Stimulated activated CD4-positive, alpha-beta T cell treated with anti-CD3 and anti-CD28 coated beads, Interleukin-4, amount 100 ng/mL, for 48 hours (primary cell): ENCODE measurements around the gene NR2C1.
"Not testable (repeated sequence)": the region's sequence is repeated elsewhere in the genome, so short reads cannot be mapped to it uniquely, and the experiment has no call there.

ENCODE experiments used
- DNase-seq, 2 donors: peaks; one replicate each; pipeline ENCODE4 v3.0.0-alpha.2; 2020; ENCODE audit warnings: low read depth in 2 of 2

The NR2C1 gene

GRCh38 chr12:95072900-95073697 lies at the start of gene NR2C1:
Gene NR2C1 (minus strand): TSS chr12:95073618. CDS start chr12:95067384, 6,234 bp downstream.
- peak; percentile 24 to 89 for DNase-seq

GRCh38 chr12:95118788-95119179 lies 45.4 kb upstream of the NR2C1 start:
- DNase-seq, result no peak

- no peak for DNase-seq
Measured at GRCh38 chr12:95118138-95118787, 44.8 kb upstream of the NR2C1 start.

DNA sequence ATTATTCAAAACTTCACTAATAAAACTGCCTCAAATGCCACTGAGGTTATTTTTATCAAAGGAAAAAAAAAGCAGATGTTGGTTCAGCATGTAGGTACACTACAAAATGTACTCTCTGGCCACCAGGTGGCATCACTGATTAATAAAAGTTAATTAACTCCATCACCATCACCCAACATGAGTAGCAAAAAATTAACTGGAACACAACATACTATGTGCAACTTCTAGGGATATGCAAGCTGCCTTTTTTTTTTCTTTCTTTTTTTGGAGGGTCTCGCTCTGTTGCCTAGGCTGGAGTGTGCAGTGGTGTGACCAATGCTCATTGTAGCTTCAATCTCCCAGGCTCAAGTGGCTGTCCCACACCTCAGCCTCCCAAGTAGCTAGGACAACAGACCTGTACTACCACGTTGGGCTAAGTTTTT lies 43.8 kb upstream of the NR2C1 start:
- peak; percentile 29 to 44 for DNase-seq

DNA sequence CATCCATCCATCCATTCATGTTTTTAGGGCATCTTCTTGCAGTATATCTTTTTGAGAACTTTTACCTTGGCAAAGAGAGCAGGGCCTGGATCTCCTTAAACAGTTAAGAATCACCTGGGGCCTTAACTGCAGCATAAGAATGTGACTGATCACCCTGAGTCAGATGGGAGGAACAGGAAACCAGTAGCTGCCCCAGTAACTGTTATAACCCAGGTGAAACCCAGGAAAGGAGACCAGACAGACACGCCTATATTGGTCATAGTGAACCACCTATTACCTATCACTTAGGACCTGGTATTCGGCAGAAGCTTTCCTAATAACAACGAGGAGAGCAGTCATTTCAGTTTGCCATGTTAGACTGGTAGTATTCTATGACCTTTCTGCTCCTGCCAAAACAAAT lies 43.4 kb upstream of the NR2C1 start:
- no peak for DNase-seq

GRCh38 chr12:95116341-95116740 lies 42.9 kb upstream of the NR2C1 start:
- DNase-seq, result no peak

GRCh38 chr12:95115641-95116040 lies 42.2 kb upstream of the NR2C1 start:
- no peak for DNase-seq

DNA sequence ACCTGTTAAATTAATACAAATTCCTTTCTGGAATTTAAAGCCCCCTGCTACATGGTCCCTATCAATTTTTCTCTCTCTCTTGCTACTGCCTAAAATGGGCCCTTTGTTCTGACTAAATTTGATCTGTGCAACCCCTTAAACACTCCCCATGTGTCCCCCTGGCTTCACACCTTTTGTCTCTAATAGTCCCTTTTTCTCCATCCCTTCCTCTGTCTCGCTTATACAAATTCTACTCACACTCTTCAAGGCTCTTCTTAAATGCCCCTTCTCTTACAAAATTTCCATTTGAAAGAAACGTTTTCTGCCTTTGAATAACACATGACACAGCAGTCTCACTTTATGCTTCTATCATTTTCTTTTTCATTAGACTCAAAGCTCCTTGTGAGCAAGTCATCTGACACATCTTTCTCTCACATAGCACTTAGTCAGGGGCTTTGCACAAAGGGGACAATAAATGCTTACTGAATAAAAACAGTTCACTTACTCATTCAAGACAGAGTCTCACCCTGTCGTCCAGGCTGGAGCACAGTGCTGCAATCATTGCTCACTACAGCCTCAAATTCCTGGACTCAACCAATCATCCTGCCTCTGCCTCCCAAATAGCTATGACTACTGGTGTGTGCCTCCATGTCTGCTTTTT lies 41.5 kb upstream of the NR2C1 start:
- DNase-seq, result no peak

DNA sequence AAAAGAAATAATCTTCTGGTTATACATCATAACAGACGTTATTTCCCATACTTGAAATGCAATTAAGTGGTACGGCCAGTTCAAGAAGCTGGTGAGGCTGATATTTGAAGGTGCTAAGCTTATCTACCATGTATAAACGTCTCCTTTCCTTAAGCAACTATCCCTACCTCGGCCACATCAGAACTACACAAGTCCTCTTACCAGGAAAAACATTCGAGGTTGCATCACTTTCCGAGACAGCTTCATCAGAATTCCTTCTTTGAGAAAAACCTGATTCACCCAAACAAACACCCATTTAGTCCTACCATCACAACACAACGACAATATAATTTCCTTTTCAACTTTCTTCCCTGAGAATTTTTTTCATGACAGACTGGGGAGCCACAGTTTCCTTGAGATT lies 33.9 kb upstream of the NR2C1 start:
- DNase-seq, result no peak

- no peak for DNase-seq
Measured at GRCh38 chr12:95105540-95105939, 32.1 kb upstream of the NR2C1 start.

DNA sequence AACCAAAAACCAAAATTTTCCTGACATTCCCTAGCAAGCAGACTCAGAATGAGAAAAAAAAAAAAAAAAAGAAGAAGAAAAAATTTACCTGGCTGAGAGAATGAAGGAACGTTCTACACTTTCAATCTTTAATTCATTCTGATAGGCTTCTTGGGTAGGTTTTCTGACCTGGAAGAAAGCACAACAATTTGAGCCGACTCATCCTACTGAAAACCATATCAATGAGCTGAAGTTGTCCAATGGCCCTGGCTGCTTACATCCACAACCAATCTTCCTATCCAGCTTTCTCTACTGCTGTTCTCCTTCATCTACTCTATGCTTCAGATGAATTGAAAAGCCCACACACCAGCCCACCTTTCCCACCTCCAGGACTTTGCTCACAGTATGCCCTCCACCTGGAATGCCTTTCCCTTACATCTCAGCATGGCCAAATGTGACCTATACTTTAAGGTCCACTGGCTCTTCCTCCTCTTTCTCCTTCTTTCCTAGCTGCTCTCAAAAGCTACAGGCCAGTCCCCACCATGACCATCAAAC lies 31.6 kb upstream of the NR2C1 start:
- no peak for DNase-seq

- peak in 1 of 2 donors; percentile 44 for DNase-seq
Measured at GRCh38 chr12:95102916-95103671, 29.7 kb upstream of the NR2C1 start.

- not testable (repeated sequence) for DNase-seq
Measured at GRCh38 chr12:95101957-95102356, 28.5 kb upstream of the NR2C1 start.

DNA sequence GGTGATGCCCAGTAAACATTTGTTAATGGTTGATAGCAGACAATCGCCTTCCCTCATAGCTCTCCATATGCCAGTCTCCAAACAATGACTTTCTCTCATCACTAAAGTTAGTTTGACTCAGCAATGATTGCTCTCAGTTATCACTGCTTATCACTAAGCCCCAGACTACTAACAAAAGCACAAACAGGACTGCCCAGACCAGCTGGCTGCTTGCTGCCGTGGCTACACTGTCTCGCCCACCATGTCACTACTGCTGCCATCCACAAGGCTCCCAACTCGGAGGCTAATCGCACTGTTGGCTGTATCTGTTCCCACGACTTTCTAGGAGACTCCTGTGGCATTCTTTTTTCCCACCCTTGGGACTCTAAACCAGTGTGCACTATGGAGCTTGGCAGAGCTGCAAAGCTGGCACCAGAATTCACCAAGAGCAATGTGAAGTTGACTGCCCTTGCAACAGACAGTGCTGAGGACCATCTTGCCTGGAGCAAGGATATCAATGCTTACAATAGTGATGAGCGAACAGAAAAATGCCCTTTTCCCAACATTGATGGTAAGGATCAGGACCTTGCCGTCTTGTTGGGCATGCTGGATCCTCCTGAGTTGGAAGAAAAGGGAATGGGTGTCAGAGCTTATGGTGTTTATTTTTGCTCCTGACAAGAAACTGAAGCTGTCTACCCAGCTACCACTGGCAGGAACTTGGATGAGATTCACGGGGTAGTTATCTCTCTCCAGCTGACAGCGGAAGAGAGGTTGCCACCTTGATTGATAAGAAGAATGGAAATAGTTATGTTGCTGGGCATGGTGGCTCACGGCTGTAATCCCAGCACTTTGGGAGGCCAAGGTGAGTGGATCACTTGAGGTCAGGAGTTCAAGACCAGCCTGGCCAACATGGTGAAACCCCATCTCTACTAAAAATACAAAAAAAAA lies 27.1 kb upstream of the NR2C1 start:
- DNase-seq, result no peak

DNA sequence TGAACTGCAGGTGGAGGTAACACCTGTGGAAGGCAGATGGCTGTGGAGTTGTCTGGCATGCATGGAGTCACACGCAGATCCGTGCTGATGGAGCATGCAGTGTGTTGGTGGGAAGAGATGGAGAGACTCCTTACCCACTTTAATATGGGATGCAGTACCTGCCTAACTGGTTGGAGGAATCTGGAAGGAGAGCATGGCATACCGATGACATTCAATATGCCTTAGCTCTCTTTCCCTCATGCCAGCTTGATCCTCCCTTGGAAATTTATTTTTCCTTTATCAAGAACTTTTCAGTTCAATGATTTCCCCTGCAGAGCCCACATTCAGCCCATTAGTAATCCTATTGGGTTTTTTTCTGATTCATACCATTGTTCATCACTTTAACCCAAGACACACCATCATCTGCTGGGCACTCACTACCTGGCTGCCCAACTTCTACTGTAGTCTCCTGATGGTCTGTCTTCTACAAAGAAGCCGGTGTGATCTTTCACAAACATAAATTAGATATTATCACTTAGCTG lies 25.9 kb upstream of the NR2C1 start:
- no peak for DNase-seq

GRCh38 chr12:95096852-95097251 lies 23.4 kb upstream of the NR2C1 start:
- DNase-seq, result no peak

DNA sequence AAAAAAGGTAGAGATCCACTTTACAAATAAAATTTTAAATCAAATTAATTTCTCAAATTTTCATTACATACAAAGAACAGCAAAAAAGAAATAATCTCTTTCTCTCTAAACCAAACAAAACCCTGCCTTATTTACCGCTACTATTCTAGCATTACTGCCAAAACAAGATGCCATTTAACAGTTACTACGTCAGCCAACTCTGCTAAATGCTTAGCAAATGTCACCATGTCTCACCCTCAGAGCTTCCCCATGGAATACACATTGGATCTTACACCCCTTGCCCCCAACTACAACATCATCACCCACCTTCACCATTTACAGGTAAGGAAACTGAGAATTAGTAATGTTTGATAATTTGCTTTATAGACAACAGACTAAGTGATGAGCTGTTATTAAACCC lies 23.0 kb upstream of the NR2C1 start:
- no peak for DNase-seq

DNA sequence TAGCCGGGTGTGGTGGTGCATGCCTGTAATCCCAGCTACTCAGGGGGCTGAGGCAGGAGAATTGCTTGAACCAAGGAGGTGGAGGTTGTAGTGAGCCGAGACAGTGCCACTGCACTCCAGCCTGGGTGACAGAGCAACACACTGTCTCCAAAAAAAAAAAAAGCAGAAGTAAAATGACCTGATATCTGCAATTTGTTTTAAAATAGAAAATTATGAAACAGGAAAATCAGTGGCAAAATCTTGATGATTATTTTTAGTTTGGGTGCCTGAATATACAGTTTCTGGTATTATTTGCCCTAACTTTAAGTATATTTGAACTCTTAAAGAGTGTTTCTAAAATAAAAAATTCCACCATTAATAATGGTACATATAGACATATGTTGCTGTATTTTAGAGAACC lies 22.4 kb upstream of the NR2C1 start:
- not testable (repeated sequence) for DNase-seq

DNA sequence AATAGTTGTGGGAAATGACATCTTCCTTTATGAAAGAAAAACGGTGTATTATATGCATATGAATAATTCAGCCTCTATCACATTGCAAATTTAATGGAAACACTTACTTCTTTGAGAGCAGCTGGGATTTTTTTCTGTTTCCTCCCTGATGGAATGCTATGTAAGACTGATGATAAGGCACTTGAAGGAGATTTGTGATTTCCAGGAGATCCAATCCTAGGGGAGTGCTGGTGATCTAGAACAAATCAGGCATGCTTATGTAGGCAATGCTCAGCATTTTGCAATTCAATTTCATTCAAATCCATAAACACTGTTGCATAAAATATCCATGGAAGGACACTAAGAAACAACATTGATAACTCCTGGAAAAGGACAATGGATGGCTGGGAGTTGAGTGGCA lies 16.0 kb upstream of the NR2C1 start:
- no peak for DNase-seq

DNA sequence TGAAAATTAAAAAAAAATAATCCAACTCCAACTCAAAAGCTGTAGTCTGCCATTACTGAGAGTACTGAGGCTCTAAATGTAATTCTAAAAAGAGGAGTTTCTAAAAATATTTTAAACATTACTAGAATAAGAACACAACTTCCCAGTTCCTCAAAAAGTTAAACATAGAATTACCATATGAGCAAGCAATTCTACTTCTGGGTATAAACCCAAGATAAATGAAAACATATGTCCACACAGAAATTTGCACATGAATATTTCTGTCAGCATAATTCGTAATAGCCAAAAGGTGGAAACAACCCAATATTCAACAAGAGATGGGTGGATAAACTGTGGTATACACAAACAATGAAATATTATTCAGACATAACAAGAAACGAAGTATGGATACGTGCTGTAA lies 15.0 kb upstream of the NR2C1 start:
- DNase-seq, result no peak

DNA sequence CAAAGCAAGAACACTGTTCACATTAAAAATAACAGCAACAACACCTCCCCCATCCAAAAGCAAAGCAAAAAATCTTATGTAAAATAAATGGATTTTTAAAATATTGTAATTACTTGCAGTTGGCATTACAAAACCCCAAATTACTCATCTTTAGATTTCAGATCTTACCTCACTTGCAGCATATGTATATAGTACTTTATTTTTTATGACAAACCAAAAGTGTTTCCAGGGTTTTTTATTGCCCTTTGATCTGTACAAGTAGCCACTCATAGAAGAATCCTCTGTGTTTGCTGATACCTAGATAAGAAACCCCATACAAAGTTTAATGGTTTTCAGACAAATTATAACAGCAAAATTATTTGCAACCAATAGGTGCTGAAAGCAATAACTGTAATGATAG lies 12.2 kb upstream of the NR2C1 start:
- DNase-seq, result no peak
